ENCODE data around the gene PCSK6. TPM values are rescaled to one million over a fixed set of nuclear protein-coding genes. Genes with fewer than 3 reads are reported as not detected.

Gene PCSK6
- total and polyA plus RNA-seq, 2 of the 8 experiments (the other 6 are each of a cell fraction or from before 2014, with no cell fraction given), result 1.9 to 4.0 TPM

GRCh38 chr15:101429646-101430045 lies 59.9 kb downstream of the PCSK6 start (continued):
- TF ChIP-seq CHD7 (IDR thresholded peaks at IDR 0.05; ENCODE audit: insufficient replicate concordance, low read length) (no peak), CHD1 (IDR thresholded peaks at IDR 0.05; ENCODE audit: low read depth, low read length) (no peak), USF2 (IDR thresholded peaks at IDR 0.05; ENCODE audit: low read length) (no peak), JUND (IDR thresholded peaks at IDR 0.05; ENCODE audit: low read length) (no peak), FOSL1 (IDR thresholded peaks at IDR 0.05; ENCODE audit: insufficient read depth, low read depth, low read length) (no peak), KDM4A (IDR thresholded peaks at IDR 0.05; ENCODE audit: low read depth, low read length, severe bottlenecking) (no peak), GABPA (IDR thresholded peaks at IDR 0.05; ENCODE audit: borderline replicate concordance, insufficient read depth, low read length) (no peak), NANOG (IDR thresholded peaks at IDR 0.05; ENCODE audit: insufficient read depth, low read depth, low read length, poor library complexity, severe bottlenecking) (no peak), SIRT6 (IDR thresholded peaks at IDR 0.05; ENCODE audit: low read length) (no peak), EP300 (IDR thresholded peaks at IDR 0.05; ENCODE audit: borderline replicate concordance in 1 of 2, low read depth in 2 of 2, low read length in 2 of 2) (no peak)

All from H1 (cell line).